SH-SY5Y (cell line): ENCODE results near the gene HOXA1.

Source experiments
- GATA2 ChIP-seq: IDR thresholded peaks from 2 replicates; pipeline ENCODE4 v1.6.1; 2011; ENCODE audit warnings: mild to moderate bottlenecking, low read depth, low read length
- GATA3 ChIP-seq: IDR thresholded peaks from 2 replicates; pipeline ENCODE4 v1.6.1; 2011; ENCODE audit warnings: low read depth, mild to moderate bottlenecking, low read length, moderate library complexity

DNA sequence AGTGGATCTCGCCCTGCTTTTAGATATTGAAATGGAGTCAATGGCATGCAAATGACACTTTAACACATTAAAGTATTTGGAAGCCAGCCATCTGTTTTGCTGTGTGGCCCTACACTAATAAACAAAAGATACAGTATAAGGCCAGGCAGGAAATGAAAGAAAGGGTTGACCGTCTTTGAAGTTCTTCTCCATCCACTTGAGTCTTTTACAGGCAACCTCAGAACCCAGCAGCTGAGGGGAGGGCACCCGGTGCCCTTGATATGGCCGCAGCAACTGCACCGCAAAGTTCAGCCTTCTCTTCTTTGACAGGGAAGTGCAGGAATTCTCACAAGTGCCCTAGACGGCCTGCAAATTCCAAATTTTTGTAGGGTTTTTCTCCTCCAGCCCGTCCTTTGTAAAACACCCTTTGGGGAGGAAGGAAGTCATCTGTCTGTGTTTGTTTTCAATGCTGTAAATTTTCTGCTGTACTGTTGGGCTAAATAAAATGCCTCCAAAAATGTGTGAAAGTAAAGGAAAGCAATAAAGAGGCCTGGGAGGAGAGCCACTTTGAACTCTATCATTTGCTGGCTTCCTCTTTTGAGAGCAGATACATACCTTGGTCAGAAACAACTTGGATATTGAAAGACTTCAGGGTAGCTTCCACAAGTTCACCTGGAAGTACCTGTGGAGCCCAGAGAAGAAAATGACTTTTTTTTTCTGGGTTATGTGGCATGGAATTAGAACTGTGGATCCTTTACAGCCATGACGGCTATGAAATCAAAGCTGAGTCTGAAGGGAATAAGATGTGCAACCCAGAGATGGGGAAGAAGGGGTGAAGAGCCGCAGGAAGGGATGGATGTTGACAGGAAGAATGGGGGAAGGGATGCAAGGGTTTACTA is 3.6 kb downstream of the HOXA1 start:
- no peak for TF ChIP-seq GATA2
- TF ChIP-seq GATA3: no peak
